A673 (cell line): Measurements from ENCODE around the gene CAPZB. TPM values are rescaled to one million over a fixed set of nuclear protein-coding genes. Genes with fewer than 3 reads are reported as not detected.

Experiments used
- BruUV-seq: library from RNA; stranded (reverse); fragments of 400-500 nt; replicated peaks from 2 replicates; lab custom pipeline; 2021; lab: Mats Ljungman, UMichigan
- CTCF ChIA-PET: fragments of 300-600 bp; sonication (Branson Sonifier 250); formaldehyde crosslinking; loops from one replicate; lab custom pipeline; 2022; ENCODE audit warnings: antibody characterized with exemption; lab: Charles Lee
- POLR2A ChIA-PET: fragments of 300-600 bp; sonication (Branson Sonifier 250); formaldehyde crosslinking; loops from one replicate; lab custom pipeline; 2022; ENCODE audit warnings: antibody characterized with exemption; ENCODE audit not compliant: low non-redundant PET; lab: Charles Lee
- DNase-seq: peaks from one replicate; pipeline ENCODE4 v3.0.0-alpha.2; 2015; ENCODE audit warnings: low spot score
- H3K27ac ChIP-seq: fragments of 200-600 bp; sonication (generic); 2 replicates; pipeline ENCODE4 v1.5.1; 2016; ENCODE audit warnings: mixed run types, low read depth, mild to moderate bottlenecking, mixed read lengths, antibody characterized with exemption, low read length; ENCODE audit not compliant: poor library complexity, severe bottlenecking
- H3K27me3 ChIP-seq: fragments of 200-600 bp; sonication (generic); replicated peaks from 2 replicates; pipeline ENCODE4 v1.6.1; 2017; ENCODE audit warnings: mixed run types, low read depth, mild to moderate bottlenecking, mixed read lengths, antibody characterized with exemption, low read length; ENCODE audit not compliant: insufficient read depth, poor library complexity
- H3K36me3 ChIP-seq: fragments of 200-600 bp; sonication (generic); 2 replicates; pipeline ENCODE4 v1.6.1; 2016; ENCODE audit warnings: mixed run types, mild to moderate bottlenecking, mixed read lengths, antibody characterized with exemption, low read length; ENCODE audit not compliant: insufficient read depth, poor library complexity, severe bottlenecking
- H3K4me1 ChIP-seq: fragments of 200-600 bp; sonication (generic); 2 replicates; pipeline ENCODE4 v1.6.1; 2017; ENCODE audit warnings: mixed run types, mild to moderate bottlenecking, mixed read lengths, antibody characterized with exemption, low read length; ENCODE audit not compliant: insufficient read depth, poor library complexity, severe bottlenecking
- H3K4me3 ChIP-seq: fragments of 200-600 bp; sonication (generic); 2 replicates; pipeline ENCODE4 v1.5.1; 2016; ENCODE audit warnings: low read depth, mixed run types, mild to moderate bottlenecking, mixed read lengths, low read length; ENCODE audit not compliant: poor library complexity, severe bottlenecking
- H3K9me3 ChIP-seq: fragments of 200-600 bp; sonication (generic); 2 replicates; pipeline ENCODE4 v1.6.1; 2016; ENCODE audit warnings: mixed run types, low read depth, mild to moderate bottlenecking, mixed read lengths, antibody characterized with exemption, low read length; ENCODE audit not compliant: poor library complexity, severe bottlenecking
- CTCF ChIP-seq: fragments of 300-800, 200-600 bp; sonication (generic); conservative IDR thresholded peaks from 2 replicates; pipeline ENCODE4 v1.5.1; 2017; ENCODE audit warnings: low read depth, mild to moderate bottlenecking, antibody characterized with exemption, low read length, moderate library complexity, mixed read lengths
- EZH2 ChIP-seq: fragments of 200-600 bp; sonication (generic); IDR thresholded peaks from 2 replicates; pipeline ENCODE4 v1.6.1; 2017; ENCODE audit warnings: borderline replicate concordance, low read depth, mild to moderate bottlenecking, mixed read lengths, antibody characterized with exemption, low read length; ENCODE audit not compliant: poor library complexity, severe bottlenecking
- intact Hi-C: fragments of 100-400 bp; cut with micrococcal nuclease; formaldehyde crosslinking; loops from one replicate; pipeline ENCODE4 v1.10.0; 2022; ENCODE audit not compliant: unreplicated experiment
- total RNA-seq: library from RNA; stranded (reverse); gene quantifications from 2 replicates; pipeline ENCODE4 v1.2.3, GENCODE V29; 2021

CAPZB gene
- total RNA-seq, 1 experiment from 2014 or later: 214 TPM

GRCh38 chr1:19312782-19313635 is 172.3 kb downstream of the CAPZB start:
- Histone ChIP-seq H3K36me3 (peaks cover 12% of the 10 kb centered on the region), H3K4me3 (peak overlapping the region; percentile 85), H3K27ac (peak overlapping the region; percentile 78), H3K27me3 (no peaks in the 10 kb centered on the region), H3K4me1 (peaks cover 7% of the 10 kb centered on the region), H3K9me3 (no peaks in the 10 kb centered on the region)
- DNase-seq: no peak
- TF ChIP-seq EZH2: no peak
- TF ChIP-seq CTCF: no peak
- intact Hi-C loops: loop anchor here (2.0 kb wide), 1 partner anchor 62 kb away; the partner anchor contains the start of genes EMC1 and MRTO4
- CTCF ChIA-PET: interaction anchor here (0.6 kb wide), 1 partner anchor 341 kb away, joined by 3 read pairs; no protein-coding TSS in a partner anchor
- POLR2A ChIA-PET: no interaction called here
- BruUV-seq: TSS peak; percentile 59

DNA sequence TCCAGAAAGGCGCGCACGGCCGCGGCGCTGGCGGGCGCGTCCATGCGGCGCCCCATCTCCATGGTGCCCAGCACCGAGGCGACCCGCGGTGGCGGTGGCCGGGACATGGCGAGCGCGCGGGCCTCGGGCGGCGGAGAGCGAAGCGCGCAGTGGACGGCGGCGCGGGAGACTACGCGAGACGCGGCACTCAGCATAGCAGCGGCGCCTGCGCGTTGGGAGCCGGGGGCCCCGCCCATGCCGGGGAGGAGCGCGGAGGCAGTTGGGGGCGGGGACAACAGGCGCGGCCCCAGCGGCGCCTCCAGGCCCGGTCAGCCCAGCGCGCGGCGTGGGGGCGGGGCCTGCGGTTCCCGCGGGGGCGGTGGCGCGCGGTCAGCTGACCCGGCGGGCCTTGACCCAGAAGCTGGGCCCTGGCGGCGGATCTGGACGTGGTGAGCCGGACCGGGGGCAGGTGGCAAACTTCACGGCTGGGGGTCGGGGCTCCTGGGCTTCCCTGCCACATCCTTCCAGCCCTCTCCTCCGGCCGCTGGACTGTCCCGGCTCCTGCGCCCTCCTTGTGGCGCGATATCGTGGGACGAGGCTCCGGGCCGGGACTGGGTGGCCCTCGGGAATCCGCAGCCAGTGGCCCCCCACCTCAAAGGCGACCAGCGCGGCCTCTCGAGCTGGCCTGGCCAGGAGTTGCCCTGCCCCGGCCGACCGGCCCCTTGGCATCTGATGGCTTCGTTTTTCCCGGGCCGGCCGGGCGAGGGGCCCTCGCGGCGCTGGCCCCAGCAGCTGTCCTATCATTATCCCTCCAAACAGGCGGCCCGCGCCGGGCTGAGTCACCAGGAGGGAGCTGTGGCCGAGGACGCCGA is 173.2 kb downstream of the CAPZB start, which contains the start of the genes AKR7A2 and SLC66A1:
TSS of gene AKR7A2 (minus strand) at position 214 of the 851 bp plus-strand sequence. CDS start at position 194, 20 bp downstream.
TSS of gene SLC66A1 (plus strand) at position 396 of the 851 bp plus-strand sequence. CDS start 5,352 bp downstream, outside the sequence.
- peaks cover 12% of the 10 kb centered on the region for H3K36me3 ChIP-seq
- POLR2A ChIA-PET: no interaction called here
- peak; percentile 93 for DNase-seq
- no peaks in the 10 kb centered on the region for H3K9me3 ChIP-seq
- H3K27ac ChIP-seq: peak within 1 kb of the TSS; percentile 78
- intact Hi-C loops: loop anchor here (2.0 kb wide), 1 partner anchor 61 kb away; the partner anchor contains the start of genes EMC1 and MRTO4
- TF ChIP-seq CTCF (no peak), EZH2 (no peak)
- CTCF ChIA-PET: interaction anchor here (0.6 kb wide), 1 partner anchor 342 kb away, joined by 3 read pairs; no protein-coding TSS in a partner anchor
- H3K4me3 ChIP-seq: peak within 1 kb of the TSS; percentile 85
- H3K4me1 ChIP-seq: peaks cover 7% of the 10 kb centered on the region
- BruUV-seq: no TSS peak
- no peaks in the 10 kb centered on the region for H3K27me3 ChIP-seq

GRCh38 chr1:19311503-19311930 is 173.8 kb downstream of the CAPZB start:
- Histone ChIP-seq H3K27ac (peak overlapping the region; percentile 78), H3K27me3 (no peaks in the 10 kb centered on the region), H3K36me3 (peaks cover 17% of the 10 kb centered on the region), H3K4me3 (peak overlapping the region; percentile 85), H3K9me3 (no peaks in the 10 kb centered on the region), H3K4me1 (peaks cover 7% of the 10 kb centered on the region)
- DNase-seq: no peak
- no TSS peak for BruUV-seq
- TF ChIP-seq EZH2: no peak
- TF ChIP-seq CTCF: no peak
- POLR2A ChIA-PET: no interaction called here
- intact Hi-C loops: no loop called here
- CTCF ChIA-PET: no interaction called here
